Fibroblast of peridontal ligament (primary cell): Measurements from ENCODE around the gene RAPGEF4.

ENCODE experiments used
- DNase-seq: peaks from one replicate; pipeline ENCODE4 v3.0.0-alpha.2; 2010; ENCODE audit errors: extremely low read depth

RAPGEF4 gene

DNA sequence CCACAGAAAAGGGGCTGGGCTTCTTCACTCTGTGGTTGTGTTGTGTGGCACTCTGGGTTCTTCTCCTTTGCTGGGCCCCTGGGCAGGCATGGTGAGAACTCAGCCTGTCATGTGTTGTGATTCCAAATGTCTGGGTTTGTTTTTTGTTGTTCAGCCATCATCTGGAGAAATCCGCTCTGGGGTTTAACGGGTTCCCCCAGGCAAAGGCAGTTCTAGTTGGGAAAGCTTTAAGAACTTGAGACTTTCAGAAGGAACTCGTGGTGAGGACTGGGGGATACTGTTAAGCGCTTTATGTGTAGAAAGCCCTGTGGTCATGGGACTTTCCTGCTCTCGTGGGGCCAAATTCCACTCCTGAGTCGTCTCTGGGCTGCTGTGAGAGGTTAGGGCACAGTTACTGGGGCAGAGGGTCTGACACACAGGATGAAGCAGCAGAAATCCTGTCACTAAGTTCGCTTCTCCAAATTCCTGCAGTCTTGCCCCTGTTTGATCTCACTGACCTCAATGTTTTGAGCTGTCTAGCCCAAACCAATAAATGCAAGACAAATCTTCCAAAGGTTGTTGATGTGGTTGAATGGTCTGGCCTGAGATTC, 87.7 kb downstream of the RAPGEF4 start:
- no peak for DNase-seq

DNA sequence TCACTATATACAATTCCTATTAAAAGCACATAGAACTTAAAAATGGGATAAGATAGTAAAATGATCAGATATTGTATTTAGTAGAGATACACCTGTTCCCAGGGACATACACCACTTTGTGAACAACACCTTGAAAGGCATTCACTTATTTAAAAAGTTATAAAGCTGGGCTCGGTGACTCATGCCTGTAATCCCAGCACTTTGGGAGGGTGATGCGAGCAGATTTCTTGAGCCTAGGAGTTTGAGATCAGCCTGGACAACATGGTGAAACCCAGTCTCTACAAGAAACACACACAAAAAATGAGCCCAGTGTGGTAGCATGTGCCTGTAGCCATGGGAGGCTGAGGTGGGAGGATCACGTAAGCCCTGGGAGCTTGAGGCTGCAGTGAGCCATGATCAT, 90.9 kb downstream of the RAPGEF4 start:
- DNase-seq: no peak

DNA sequence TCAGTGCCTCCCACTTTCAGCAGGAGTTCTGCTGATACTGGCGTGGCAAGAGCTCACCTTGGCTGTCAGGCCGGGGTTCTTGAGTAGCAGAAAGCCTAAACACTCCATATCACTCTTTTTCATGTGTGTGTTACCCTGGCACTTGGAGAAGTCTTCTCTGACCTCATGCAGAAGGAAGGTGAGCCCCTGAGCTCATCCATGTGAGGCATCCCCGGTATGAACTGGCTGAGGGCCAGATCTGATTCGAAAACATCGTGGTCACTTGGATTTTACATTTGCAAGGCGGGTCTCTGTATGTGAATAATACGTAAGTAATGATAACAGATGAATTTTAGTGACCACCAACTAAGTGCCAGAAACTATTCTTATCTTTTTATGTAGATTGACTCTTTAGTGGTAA, 93.6 kb downstream of the RAPGEF4 start:
- peak; percentile 18 for DNase-seq

GRCh38 chr2:172830482-172830881, 94.8 kb downstream of the RAPGEF4 start:
- no peak for DNase-seq

DNA sequence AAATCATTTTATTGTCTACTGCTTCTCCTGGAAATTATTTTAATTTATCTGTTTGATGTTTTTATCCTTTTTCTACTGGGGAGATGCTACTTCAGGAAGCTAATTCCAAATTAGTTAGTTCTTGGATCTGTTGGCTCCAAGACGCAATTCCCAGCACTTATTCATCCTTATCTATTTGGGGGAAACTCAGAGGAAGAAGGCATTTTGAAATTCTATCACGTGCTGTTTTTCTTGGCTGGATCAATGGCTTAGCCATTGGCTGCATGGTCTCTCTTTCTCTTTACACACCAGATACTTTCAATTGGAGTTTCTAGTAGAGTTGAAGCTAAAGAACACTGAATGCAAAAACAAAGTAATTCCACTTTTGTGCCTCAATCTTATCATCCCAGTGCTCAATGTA, 98.3 kb downstream of the RAPGEF4 start:
- peak; percentile 17 for DNase-seq

- DNase-seq: no peak
Observed at GRCh38 chr2:172834881-172835280, 99.2 kb downstream of the RAPGEF4 start.

DNA sequence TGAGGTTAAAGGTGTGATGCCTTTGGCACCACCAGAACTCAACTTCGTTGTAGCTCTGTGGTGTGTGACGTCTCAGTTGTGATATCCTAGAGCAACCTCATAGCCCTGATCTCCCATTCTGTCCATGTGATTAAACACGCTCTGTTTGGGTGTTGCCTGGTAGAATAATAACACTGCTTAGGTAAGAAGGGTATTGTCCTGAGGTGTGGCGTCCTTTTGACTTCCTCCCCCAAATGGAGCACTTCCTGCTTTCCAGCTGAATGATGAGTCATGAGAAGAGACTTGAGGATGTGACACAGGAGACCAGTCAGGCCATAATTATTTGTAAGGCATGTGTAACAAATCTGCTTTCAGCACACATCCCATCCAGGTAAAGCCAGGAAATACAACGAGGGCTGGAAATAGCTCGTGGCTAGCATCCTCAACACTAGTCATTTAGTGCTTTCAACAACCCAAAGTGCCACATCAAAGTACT, 100.7 kb downstream of the RAPGEF4 start:
- DNase-seq: no peak

GRCh38 chr2:172836827-172837226, 101.2 kb downstream of the RAPGEF4 start:
- no peak for DNase-seq

GRCh38 chr2:172839446-172839845, 103.8 kb downstream of the RAPGEF4 start:
- no peak for DNase-seq

GRCh38 chr2:172842511-172843265, 107.0 kb downstream of the RAPGEF4 start:
- DNase-seq: no peak

GRCh38 chr2:172843266-172843582, 107.6 kb downstream of the RAPGEF4 start:
- no peak for DNase-seq

DNA sequence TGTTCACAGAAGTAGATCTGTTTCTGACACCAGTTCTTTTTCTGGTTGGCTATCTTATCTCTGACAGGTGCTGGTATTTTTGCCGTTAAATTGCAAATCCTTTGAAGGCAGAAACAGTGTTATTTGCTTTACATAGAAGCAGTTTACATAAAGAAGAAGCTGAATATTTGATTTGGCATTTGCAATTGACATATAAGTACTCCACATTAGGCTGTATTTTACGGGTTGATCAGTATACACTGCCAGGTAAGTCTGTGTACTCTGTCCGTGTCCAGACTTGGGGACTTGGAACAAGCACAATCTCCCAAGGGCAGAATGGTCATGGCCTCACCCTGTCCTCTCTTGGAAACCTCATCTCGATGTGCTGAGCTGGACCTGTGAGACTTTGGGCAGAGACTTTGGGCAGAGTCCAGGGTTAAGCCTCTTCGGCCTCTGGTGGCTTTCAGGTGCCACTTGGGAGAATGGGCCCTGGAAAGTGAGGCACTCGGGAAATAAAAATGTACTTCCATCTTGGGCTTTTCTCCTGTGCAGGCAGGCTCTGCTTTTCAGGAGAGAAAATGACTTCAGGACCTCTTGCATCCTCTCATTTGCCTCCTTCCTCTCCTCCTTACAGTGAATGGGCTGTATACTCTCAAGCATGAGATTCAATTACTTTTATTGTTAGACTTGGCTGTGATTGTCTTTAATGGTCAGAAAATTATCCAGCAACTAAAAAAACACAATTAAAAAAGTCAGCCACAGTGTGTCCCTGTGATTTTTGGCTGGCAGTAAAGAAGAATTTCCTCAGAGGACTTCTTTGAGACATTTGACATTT, 108.5 kb downstream of the RAPGEF4 start:
- no peak for DNase-seq

DNA sequence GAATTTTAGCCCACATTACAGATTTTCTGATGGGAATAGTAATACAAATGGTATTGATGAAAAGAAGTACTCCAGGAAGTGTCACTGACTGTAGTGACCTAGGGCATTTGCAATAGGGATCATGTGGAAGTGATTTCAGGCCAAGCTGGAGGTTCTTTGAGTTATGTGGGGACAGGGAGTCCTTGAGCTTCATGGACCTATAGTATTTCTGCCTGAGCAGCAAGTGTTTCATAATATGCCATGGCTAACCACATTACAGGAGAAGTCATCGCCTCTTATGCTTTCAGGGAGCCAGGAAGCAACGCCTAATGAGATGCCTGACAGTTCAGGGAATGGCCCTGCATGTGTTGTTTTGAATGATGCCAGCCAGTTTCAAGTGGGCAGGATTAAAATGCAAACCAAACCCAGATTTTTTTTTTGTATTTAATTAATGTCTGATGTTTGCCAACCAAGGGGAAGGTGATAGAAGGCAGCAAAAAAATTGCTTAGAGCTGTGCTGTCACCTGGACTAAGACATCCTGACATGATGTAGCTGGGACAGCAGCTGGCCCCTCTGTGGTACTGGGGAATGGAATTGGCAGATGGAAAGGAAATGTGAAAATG, 109.5 kb downstream of the RAPGEF4 start:
- DNase-seq: no peak

DNA sequence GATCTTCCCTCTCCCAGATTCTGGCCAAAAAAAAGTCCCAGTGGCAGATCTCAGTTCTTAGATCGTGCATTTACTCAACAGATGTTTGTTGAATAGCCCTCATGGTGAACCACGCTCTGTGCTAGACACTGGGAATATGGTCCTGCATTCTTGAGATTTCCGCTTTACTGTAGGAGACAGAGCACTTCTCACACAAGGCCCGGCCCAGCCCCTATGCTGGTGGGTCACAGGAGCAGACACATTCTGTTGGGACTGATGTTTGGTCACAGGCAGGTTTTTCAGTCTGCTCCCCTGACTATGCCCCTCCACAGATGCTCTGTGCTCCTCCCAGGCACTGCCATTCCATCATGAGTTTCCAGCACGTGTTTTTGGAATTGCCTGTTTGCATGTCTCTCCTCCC, 110.9 kb downstream of the RAPGEF4 start:
- DNase-seq: no peak

GRCh38 chr2:172847188-172847587, 111.5 kb downstream of the RAPGEF4 start:
- DNase-seq: no peak

- no peak for DNase-seq
Observed at GRCh38 chr2:172848519-172848918, 112.9 kb downstream of the RAPGEF4 start.

GRCh38 chr2:172849519-172850217, 114.0 kb downstream of the RAPGEF4 start:
- DNase-seq: no peak

DNA sequence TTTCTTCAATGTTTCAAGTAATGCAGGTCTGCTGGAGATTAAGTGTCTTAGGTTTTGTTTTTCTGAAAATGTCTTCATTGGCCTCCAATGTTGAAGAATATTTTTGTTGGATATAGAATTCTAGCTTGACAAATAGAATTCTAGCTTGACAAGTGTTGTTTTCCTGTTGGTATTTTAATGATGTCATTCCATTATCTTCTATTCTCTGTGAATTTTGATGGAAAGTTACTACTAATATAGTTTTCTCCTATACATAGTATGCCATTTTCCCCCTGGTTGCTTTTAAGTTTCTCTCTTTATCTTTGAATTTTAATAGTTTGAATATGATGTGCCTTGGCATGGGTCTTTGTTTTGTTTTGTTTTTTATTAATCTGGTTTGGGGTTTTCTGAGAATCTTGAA, 119.9 kb downstream of the RAPGEF4 start:
- no peak for DNase-seq

- DNase-seq: no peak
Observed at GRCh38 chr2:172856606-172857005, 121.0 kb downstream of the RAPGEF4 start.

GRCh38 chr2:172858473-172858745, 122.8 kb downstream of the RAPGEF4 start:
- no peak for DNase-seq

- DNase-seq: peak; percentile 6
Observed at GRCh38 chr2:172859581-172860335, 124.1 kb downstream of the RAPGEF4 start.
